Tibial artery (tissue), 4 donors: ENCODE data around the gene TMPRSS13.

ENCODE experiments used
- DNase-seq, 2 donors: peaks; one replicate each; pipeline ENCODE4 v3.0.0-alpha.2; 2019
- H3K27ac ChIP-seq, 2 donors: fragments of 200-600 bp; sonication (generic) in 1 of 2; 1 replicate in 1 of 2; 2 replicates in 1 of 2; pipeline ENCODE4 v1.5.1; 2018 to 2019; ENCODE audit warnings: mild to moderate bottlenecking in 1 of 2
- H3K27me3 ChIP-seq, 2 donors: fragments of 200-600 bp; sonication (generic) in 1 of 2; one replicate each; pipeline versions ENCODE4 v1.5.1 to v1.6.0; 2016 to 2019
- H3K36me3 ChIP-seq, 3 donors: fragments of 200-600 bp; sonication (generic) in 2 of 3; one replicate each; pipeline ENCODE4 v1.5.1; 2016 to 2019; ENCODE audit warnings: mild to moderate bottlenecking in 2 of 3
- H3K4me1 ChIP-seq, 4 donors: fragments of 200-600 bp; sonication (generic) in 2 of 4; 1 replicate in 3 of 4; 2 replicates in 1 of 4; pipeline ENCODE4 v1.5.1; 2016 to 2019
- H3K4me3 ChIP-seq, 2 donors: fragments of 200-600 bp; sonication (generic) in 1 of 2; 1 replicate in 1 of 2; 2 replicates in 1 of 2; pipeline ENCODE4 v1.5.1; 2018 to 2019; ENCODE audit warnings: mild to moderate bottlenecking in 2 of 2
- H3K9me3 ChIP-seq, 3 donors: fragments of 200-600 bp; sonication (generic) in 1 of 3; one replicate each; pipeline ENCODE4 v1.5.1; 2016 to 2019
- CTCF ChIP-seq, 2 experiments: fragments of 200-600 bp in 1 of 2; fragments of 450-650 bp in 1 of 2; IDR thresholded peaks; one replicate each; pipeline ENCODE4 v1.5.1; 2017 to 2019; ENCODE audit warnings: antibody characterized with exemption in 2 of 2, mild to moderate bottlenecking in 1 of 2, moderate library complexity in 1 of 2
- intact Hi-C: fragments of 100-400 bp; cut with DNase I; formaldehyde crosslinking; loops from one replicate; pipeline ENCODE4 v1.15.0; 2023; ENCODE audit warnings: low total_unique reads

TMPRSS13 gene

GRCh38 chr11:117933475-117933874 is 4.3 kb upstream of the TMPRSS13 start:
- Histone ChIP-seq H3K9me3 (no peaks in the 10 kb centered on the region), H3K27ac (no peak overlapping the region), H3K36me3 (no peaks in the 10 kb centered on the region), H3K4me1 (no peaks in the 10 kb centered on the region), H3K4me3 (no peak overlapping the region), H3K27me3 (peaks cover 0 to 6% of the 10 kb centered on the region in 2 donors)
- DNase-seq, result peak in 1 of 2 donors; percentile 16
- no peak for TF ChIP-seq CTCF (IDR thresholded peaks at IDR 0.05)
- intact Hi-C loops, result no loop called here

GRCh38 chr11:117932947-117933346 is 3.7 kb upstream of the TMPRSS13 start:
- no peaks in the 10 kb centered on the region for H3K9me3 ChIP-seq
- H3K4me3 ChIP-seq, result no peak overlapping the region
- no peak overlapping the region for H3K27ac ChIP-seq
- intact Hi-C loops, result no loop called here
- H3K4me1 ChIP-seq, result no peaks in the 10 kb centered on the region
- no peak for DNase-seq
- no peaks in the 10 kb centered on the region for H3K36me3 ChIP-seq
- peaks cover 0 to 6% of the 10 kb centered on the region in 2 donors for H3K27me3 ChIP-seq
- TF ChIP-seq CTCF (IDR thresholded peaks at IDR 0.05), result no peak

- H3K36me3 ChIP-seq, result no peaks in the 10 kb centered on the region
- no peak overlapping the region for H3K27ac ChIP-seq
- peaks cover 0 to 6% of the 10 kb centered on the region in 2 donors for H3K27me3 ChIP-seq
- peak; percentile 10 to 42 for DNase-seq
- intact Hi-C loops, result no loop called here
- no peak overlapping the region for H3K4me3 ChIP-seq
- no peak for TF ChIP-seq CTCF (IDR thresholded peaks at IDR 0.05)
- no peaks in the 10 kb centered on the region for H3K9me3 ChIP-seq
- no peaks in the 10 kb centered on the region for H3K4me1 ChIP-seq
These were observed 3.2 kb upstream of the TMPRSS13 start for GRCh38 chr11:117932426-117932825.

- no peak overlapping the region for H3K4me3 ChIP-seq
- H3K9me3 ChIP-seq, result no peaks in the 10 kb centered on the region
- no peaks in the 10 kb centered on the region for H3K4me1 ChIP-seq
- H3K27ac ChIP-seq, result no peak overlapping the region
- H3K36me3 ChIP-seq, result no peaks in the 10 kb centered on the region
- peak in 1 of 2 donors; percentile 44 for DNase-seq
- TF ChIP-seq CTCF (IDR thresholded peaks at IDR 0.05), result no peak
- intact Hi-C loops, result no loop called here
- H3K27me3 ChIP-seq, result peaks cover 0 to 6% of the 10 kb centered on the region in 2 donors
These were observed 2.8 kb upstream of the TMPRSS13 start for GRCh38 chr11:117931971-117932370.

- no peaks in the 10 kb centered on the region for H3K4me1 ChIP-seq
- DNase-seq, result peak in 1 of 2 donors; percentile 56
- no peaks in the 10 kb centered on the region for H3K9me3 ChIP-seq
- intact Hi-C loops, result no loop called here
- H3K36me3 ChIP-seq, result no peaks in the 10 kb centered on the region
- H3K27ac ChIP-seq, result no peak overlapping the region
- no peak for TF ChIP-seq CTCF (IDR thresholded peaks at IDR 0.05)
- H3K27me3 ChIP-seq, result peaks cover 0 to 7% of the 10 kb centered on the region in 2 donors
- H3K4me3 ChIP-seq, result no peak overlapping the region
These were observed 2.2 kb upstream of the TMPRSS13 start for GRCh38 chr11:117931331-117931950.
